OCI-LY3 (cell line): Measurements from ENCODE around the gene LHFPL6.

Source experiments
- CTCF ChIP-seq: fragments of 200-600, 300-600 bp; sonication (generic); IDR thresholded peaks from 2 replicates; pipeline ENCODE4 v1.5.1; 2014; ENCODE audit warnings: antibody characterized with exemption, low read length, low read depth
- EZH2phosphoT487 ChIP-seq: fragments of 200-600 bp; shearing (Covaris generic); IDR thresholded peaks from 2 replicates; pipeline ENCODE4 v1.6.1; 2018; ENCODE audit warnings: antibody characterized with exemption, mixed run types, low read depth

- TF ChIP-seq CTCF = no peak
- no peak for TF ChIP-seq EZH2phosphoT487
Observed at GRCh38 chr13:39410964-39411363, 192.0 kb downstream of the LHFPL6 start.
